Activated naive CD4-positive, alpha-beta T cell treated with anti-CD3 and anti-CD28 coated beads, Interleukin-2, amount 50 U/mL, for 16 hours (primary cell): ENCODE results near the gene HOXA3.

Experiments
- DNase-seq: peaks from one replicate; pipeline ENCODE4 v3.0.0-alpha.2; 2020

The HOXA3 gene

GRCh38 chr7:27151931-27152815 lies at the start of gene HOXA3:
Gene HOXA3 (minus strand): TSS chr7:27152583. CDS start chr7:27110640, 41,943 bp downstream.
- peak; percentile 15 for DNase-seq

- DNase-seq: no peak
Measured at GRCh38 chr7:27201580-27202017, 49.2 kb upstream of the HOXA3 start.

DNA sequence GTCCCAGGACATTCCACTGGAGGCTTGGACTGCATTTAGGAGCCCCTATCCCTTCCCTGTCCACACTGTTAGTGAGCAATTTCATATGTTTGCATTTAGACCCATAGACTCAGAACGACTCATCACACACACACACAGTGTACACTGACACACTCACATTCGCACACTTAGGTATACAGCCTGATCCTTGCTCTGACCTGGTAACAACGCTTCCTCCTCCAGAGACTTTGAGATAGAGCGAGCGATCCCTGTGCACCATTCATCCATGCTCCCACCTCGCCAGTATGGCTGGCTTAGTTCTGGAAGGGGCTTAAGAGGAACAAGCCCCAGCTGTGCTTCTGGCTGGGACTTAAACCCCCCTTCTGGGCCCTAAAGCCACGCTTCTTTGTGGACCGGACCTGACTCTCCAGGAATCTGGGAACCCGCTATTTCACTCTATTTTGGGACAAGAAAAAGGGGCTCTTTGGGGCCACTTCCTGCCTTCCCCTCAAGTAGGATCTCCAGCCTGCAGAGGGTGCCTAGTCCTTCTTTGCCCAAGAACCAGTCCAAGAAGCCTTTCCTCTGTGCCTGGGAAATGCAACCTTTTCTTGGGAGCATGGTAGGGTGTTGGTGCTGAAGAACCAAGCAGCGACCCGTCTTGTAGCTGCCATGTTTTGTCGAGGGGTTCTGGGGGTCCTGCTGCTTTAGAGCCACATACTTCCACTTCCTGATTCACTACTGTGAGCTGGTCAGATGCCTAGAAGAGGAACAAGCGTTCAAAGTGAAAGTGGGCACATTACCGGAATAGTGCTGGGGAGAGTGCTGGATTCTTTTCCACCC lies 48.6 kb upstream of the HOXA3 start:
- no peak for DNase-seq

DNA sequence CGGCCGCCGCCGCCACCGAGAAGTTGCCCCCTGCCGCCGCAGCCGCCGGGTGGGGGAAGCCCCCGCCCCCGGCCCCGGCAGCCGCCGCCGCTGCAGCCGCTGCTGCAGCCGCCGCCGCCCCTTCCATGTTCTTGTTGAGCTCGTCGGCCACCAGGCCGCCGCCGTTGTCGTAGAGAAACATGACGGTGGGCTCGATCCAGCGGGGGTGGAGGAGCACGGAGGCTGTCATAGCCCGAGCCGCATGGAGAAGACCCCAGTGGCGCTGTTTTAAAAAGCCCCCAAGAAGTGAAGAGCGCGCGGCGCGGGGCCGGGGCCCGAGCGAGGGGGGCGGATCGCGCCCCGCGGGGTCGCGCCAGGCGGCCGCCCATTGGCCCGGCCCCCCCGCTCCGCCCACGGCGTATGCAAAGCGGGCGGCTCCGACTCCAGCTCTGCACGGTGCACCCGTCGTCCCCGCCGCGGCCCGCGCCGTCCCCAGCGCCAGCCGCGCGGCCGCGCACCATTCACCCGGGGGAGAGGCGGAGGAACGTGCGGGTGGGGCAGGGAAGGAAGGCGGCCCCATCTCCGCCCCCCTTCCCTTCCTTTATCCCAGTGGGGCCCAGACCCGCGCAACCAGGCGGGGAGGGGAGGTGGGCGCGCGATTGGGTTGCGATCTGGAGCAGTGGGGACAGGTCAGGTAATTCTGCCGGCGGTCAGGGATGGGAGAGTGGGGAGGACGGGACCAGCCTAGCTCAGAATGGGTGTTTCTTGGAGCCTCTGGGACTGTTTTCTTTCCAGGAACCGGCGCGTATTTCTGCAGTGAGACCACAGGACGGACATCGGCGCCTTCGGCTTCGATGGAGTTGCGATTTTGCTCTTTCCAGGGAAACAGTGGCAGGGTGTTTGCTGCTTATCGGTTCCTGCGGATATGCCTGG lies 47.7 kb upstream of the HOXA3 start, which contains the start of gene HOXA13:
TSS of gene HOXA13 (minus strand) at position 243 of the 912 bp plus-strand sequence. CDS start at position 229, 14 bp downstream.
- DNase-seq: no peak

- DNase-seq: no peak
Measured at GRCh38 chr7:27198871-27199801, 46.8 kb upstream of the HOXA3 start.

DNA sequence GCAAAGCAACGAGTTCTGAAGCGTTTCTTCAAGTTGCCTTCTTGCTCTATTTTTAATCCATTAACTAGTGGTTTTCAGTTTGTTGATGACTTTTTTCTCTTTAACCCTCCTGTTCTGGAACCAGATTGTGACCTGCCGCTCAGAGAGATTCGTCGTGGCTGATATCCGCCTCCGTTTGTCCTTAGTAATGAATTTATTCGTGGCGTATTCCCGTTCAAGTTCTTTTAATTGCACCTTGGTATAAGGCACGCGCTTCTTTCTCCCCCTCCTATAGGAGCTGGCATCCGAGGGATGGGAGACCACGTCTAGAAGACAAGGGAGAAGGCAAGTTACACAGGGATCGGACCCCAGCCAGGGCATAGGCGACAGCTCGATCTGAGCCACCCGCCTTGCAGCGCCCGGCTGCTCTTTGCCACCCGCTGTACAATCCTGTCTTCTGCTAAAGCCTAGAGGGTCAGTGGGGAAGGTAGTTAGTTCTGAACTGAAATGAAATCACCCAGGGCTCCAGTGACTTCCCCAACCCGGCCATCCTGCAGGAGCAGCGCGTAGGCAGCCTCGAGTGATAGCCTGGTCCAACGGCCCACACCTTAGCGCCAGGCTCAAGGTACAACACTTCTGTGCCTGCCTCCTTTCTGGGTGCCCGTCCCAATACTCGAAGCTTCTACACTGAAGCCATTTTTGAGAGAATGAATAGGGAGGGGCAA lies 45.9 kb upstream of the HOXA3 start:
- DNase-seq: no peak

GRCh38 chr7:27197137-27198042 lies 45.0 kb upstream of the HOXA3 start:
- DNase-seq: no peak

- peak; percentile 86 for DNase-seq
Measured at GRCh38 chr7:27196287-27196767, 43.9 kb upstream of the HOXA3 start.

- no peak for DNase-seq
Measured at GRCh38 chr7:27194686-27195379, 42.5 kb upstream of the HOXA3 start.

DNA sequence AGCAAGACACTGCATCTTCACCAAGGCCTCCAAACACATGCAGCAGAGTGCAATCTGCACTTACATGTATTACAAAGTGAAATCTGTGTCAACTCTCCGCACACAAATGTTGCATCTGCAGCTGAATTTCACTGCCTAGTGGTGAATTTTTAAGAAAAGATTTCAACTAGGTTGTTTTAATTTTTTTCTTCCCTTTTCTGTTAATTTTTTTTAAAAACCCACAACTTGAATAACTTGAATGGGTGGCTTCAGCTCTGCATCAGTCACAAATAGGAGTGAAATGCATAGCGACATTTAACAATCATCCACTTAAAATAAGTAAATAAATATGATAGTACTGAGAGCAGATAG lies 41.6 kb upstream of the HOXA3 start:
- no peak for DNase-seq

GRCh38 chr7:27193335-27194001 lies 41.1 kb upstream of the HOXA3 start:
- DNase-seq: no peak

DNA sequence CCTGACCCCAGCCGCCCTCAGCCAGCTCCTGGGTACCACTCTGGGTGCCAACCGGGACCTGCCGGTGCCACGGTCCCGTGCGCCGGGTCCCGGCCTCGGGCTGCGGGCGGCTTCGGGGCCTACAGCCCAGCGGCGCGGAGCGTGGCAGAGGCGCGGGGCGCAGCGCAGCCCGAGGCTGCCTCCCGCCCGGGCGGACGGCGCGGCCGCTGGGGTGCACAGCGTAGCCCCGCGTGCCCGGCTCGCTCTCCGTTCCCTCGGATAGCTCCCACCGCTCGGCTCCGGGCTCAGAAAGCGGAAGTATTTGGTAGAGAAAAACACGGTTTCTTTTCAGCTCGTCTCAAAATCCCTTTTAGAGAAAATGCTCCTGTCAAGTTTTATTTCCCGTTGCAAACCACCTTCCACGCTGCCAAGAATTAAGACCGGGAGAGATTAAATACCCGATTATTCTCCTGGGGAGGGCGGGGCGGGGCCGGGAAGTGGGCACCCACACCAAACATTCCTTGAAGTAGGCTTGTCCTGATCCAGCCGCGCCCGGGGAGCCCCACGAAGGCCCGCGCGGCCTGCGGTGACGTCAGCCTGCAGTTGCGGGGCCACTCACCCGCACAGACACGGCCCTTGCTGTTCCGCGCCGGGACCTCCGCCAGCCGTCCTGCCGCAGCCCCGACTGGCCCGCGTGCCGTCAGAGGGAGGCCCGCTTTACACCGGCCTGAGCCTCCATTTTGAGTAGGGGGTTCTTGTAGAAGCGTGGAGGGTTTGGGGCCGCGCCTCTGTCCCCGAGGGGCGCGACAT lies 40.4 kb upstream of the HOXA3 start:
- DNase-seq: no peak

GRCh38 chr7:27191833-27192545 lies 39.6 kb upstream of the HOXA3 start:
- no peak for DNase-seq

- DNase-seq: peak; percentile 6
Measured at GRCh38 chr7:27191161-27191731, 38.9 kb upstream of the HOXA3 start.

GRCh38 chr7:27189997-27190748 lies 37.8 kb upstream of the HOXA3 start:
- peak; percentile 3 for DNase-seq
